Loucy (cell line): ENCODE data around the gene SMURF1.

Experiments
- H2AFZ ChIP-seq: fragments of 200-600 bp; sonication (generic); 2 replicates; pipeline ENCODE4 v1.6.0; 2016; ENCODE audit warnings: antibody characterized with exemption, mild to moderate bottlenecking, low read length, moderate library complexity
- H3F3A ChIP-seq: fragments of 200-600 bp; 2 replicates; pipeline ENCODE4 v1.6.0; 2016; ENCODE audit warnings: antibody characterized with exemption, low read depth, mild to moderate bottlenecking
- H3K27me3 ChIP-seq: fragments of 200-600 bp; sonication (generic); 2 replicates; pipeline ENCODE4 v1.6.1; 2014; ENCODE audit warnings: low read length, mild to moderate bottlenecking; ENCODE audit not compliant: insufficient read depth, poor library complexity, severe bottlenecking
- H3K36me3 ChIP-seq: fragments of 200-600 bp; sonication (generic); 2 replicates; pipeline ENCODE4 v1.6.1; 2016; ENCODE audit warnings: low read length; ENCODE audit not compliant: insufficient read depth
- H3K4me1 ChIP-seq: fragments of 200-600 bp; sonication (generic); 2 replicates; pipeline ENCODE4 v1.5.1; 2014; ENCODE audit warnings: low read length, mild to moderate bottlenecking; ENCODE audit not compliant: insufficient read depth, poor library complexity, severe bottlenecking
- H3K4me2 ChIP-seq: fragments of 200-600 bp; sonication (generic); 2 replicates; pipeline ENCODE4 v1.6.0; 2014; ENCODE audit warnings: antibody characterized with exemption, low read length, low read depth, mild to moderate bottlenecking; ENCODE audit not compliant: poor library complexity, severe bottlenecking
- H3K4me3 ChIP-seq: fragments of 200-600 bp; sonication (generic); 2 replicates; pipeline ENCODE4 v1.5.1; 2014; ENCODE audit warnings: low read length, mild to moderate bottlenecking, mixed read lengths; ENCODE audit not compliant: poor library complexity, severe bottlenecking
- H3K79me2 ChIP-seq: fragments of 200-600 bp; sonication (generic); 2 replicates; pipeline ENCODE4 v1.6.1; 2014; ENCODE audit warnings: low read length; ENCODE audit not compliant: insufficient read depth
- H3K9ac ChIP-seq: fragments of 200-600 bp; sonication (generic); 2 replicates; pipeline ENCODE4 v1.6.0; 2014; ENCODE audit warnings: mild to moderate bottlenecking, low read depth, low read length, moderate library complexity; ENCODE audit not compliant: poor library complexity, severe bottlenecking
- H3K9me2 ChIP-seq: fragments of 200-600 bp; sonication (generic); replicated peaks from 2 replicates; pipeline ENCODE4 v1.6.1; 2016; ENCODE audit warnings: low read depth, low read length, mixed read lengths
- H3K9me3 ChIP-seq: fragments of 200-600 bp; sonication (generic); 2 replicates; pipeline ENCODE4 v1.6.1; 2014; ENCODE audit warnings: mild to moderate bottlenecking, antibody characterized with exemption, low read length, low read depth; ENCODE audit not compliant: insufficient read depth
- H4K20me1 ChIP-seq: fragments of 200-600 bp; sonication (generic); 2 replicates; pipeline ENCODE4 v1.6.0; 2014; ENCODE audit warnings: antibody characterized with exemption, low read length, mild to moderate bottlenecking; ENCODE audit not compliant: insufficient read depth, poor library complexity, severe bottlenecking
- CTCF ChIP-seq: fragments of 200-600 bp; sonication (generic); conservative IDR thresholded peaks from 2 replicates; pipeline ENCODE4 v1.5.1; 2014; ENCODE audit warnings: mild to moderate bottlenecking, antibody characterized with exemption, low read length
- EZH2phosphoT487 ChIP-seq: fragments of 200-600 bp; IDR thresholded peaks from 2 replicates; pipeline ENCODE4 v1.6.1; 2018; ENCODE audit warnings: antibody characterized with exemption, mild to moderate bottlenecking, moderate library complexity, borderline replicate concordance

Gene SMURF1

GRCh38 chr7:99061001-99061776, 82.7 kb downstream of the SMURF1 start:
- Histone ChIP-seq H3K4me1 (no peaks in the 10 kb centered on the region), H3K36me3 (peaks cover 11% of the 10 kb centered on the region; the same call in 1 of the 2 replicates), H3K4me2 (no peak overlapping the region), H3F3A (no peaks in the 10 kb centered on the region), H3K27me3 (no peaks in the 10 kb centered on the region), H4K20me1 (no peaks in the 10 kb centered on the region), H3K4me3 (no peak overlapping the region), H3K79me2 (peaks cover 14% of the 10 kb centered on the region; the same call in 1 of the 2 replicates), H2AFZ (no peak overlapping the region), H3K9me3 (no peaks in the 10 kb centered on the region), H3K9me2 (no peaks in the 10 kb centered on the region), H3K9ac (no peak overlapping the region)
- no peak for TF ChIP-seq CTCF
- no peak for TF ChIP-seq EZH2phosphoT487

DNA sequence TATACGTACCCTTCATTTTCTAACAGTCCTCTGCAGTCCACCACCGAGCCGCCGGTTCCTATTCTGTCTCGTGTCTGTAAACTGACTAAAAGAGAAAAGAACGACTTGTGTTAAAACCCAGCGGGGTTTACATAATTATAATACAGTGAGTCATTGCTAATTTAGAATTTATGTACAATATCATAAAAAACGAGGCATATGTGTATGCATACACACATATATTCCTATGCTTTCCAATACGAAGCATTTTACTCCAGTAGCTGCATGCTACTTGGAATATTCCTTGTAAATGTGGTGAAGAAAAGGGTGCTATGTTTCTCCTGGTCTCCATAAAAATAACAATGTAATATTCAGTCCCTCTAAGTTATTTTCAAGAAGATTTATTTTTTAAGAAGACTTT, 89.1 kb downstream of the SMURF1 start:
- Histone ChIP-seq H3K36me3 (peaks cover 67% of the 10 kb centered on the region; the same call in 1 of the 2 replicates), H3K79me2 (no peaks in the 10 kb centered on the region), H3K9ac (no peak overlapping the region), H4K20me1 (no peaks in the 10 kb centered on the region), H2AFZ (no peak overlapping the region), H3K4me1 (no peaks in the 10 kb centered on the region), H3K9me3 (no peaks in the 10 kb centered on the region), H3K27me3 (no peaks in the 10 kb centered on the region), H3K4me3 (no peak overlapping the region), H3K4me2 (no peak overlapping the region), H3K9me2 (no peaks in the 10 kb centered on the region), H3F3A (no peaks in the 10 kb centered on the region)
- TF ChIP-seq EZH2phosphoT487 (no peak), CTCF (no peak)

- no peak overlapping the region for H3K4me2 ChIP-seq
- H3K27me3 ChIP-seq: no peaks in the 10 kb centered on the region
- no peaks in the 10 kb centered on the region for H3K4me1 ChIP-seq
- H3K9me3 ChIP-seq: no peaks in the 10 kb centered on the region
- no peak overlapping the region for H3K9ac ChIP-seq
- TF ChIP-seq CTCF: no peak
- no peak for TF ChIP-seq EZH2phosphoT487
- H3F3A ChIP-seq: no peaks in the 10 kb centered on the region
- no peaks in the 10 kb centered on the region for H4K20me1 ChIP-seq
- H3K9me2 ChIP-seq: no peaks in the 10 kb centered on the region
- no peaks in the 10 kb centered on the region for H3K79me2 ChIP-seq
- peaks cover 83% of the 10 kb centered on the region; the same call in 1 of the 2 replicates for H3K36me3 ChIP-seq
- H2AFZ ChIP-seq: no peak overlapping the region
- no peak overlapping the region for H3K4me3 ChIP-seq
These were observed 92.9 kb downstream of the SMURF1 start for GRCh38 chr7:99050971-99051370.
